GM18502 (cell line): ENCODE results near the gene CCDC141.
"Not testable (repeated sequence)": the region's sequence is repeated elsewhere in the genome, so short reads cannot be mapped to it uniquely, and the experiment has no call there.

Experiments used
- ATAC-seq: cut with Tn5 transposase; IDR thresholded peaks from one replicate; pipeline ENCODE4 v1.9.1; 2021; ENCODE audit warnings: mild to moderate bottlenecking; ENCODE audit not compliant: unreplicated experiment, poor library complexity

Gene CCDC141, protein sequence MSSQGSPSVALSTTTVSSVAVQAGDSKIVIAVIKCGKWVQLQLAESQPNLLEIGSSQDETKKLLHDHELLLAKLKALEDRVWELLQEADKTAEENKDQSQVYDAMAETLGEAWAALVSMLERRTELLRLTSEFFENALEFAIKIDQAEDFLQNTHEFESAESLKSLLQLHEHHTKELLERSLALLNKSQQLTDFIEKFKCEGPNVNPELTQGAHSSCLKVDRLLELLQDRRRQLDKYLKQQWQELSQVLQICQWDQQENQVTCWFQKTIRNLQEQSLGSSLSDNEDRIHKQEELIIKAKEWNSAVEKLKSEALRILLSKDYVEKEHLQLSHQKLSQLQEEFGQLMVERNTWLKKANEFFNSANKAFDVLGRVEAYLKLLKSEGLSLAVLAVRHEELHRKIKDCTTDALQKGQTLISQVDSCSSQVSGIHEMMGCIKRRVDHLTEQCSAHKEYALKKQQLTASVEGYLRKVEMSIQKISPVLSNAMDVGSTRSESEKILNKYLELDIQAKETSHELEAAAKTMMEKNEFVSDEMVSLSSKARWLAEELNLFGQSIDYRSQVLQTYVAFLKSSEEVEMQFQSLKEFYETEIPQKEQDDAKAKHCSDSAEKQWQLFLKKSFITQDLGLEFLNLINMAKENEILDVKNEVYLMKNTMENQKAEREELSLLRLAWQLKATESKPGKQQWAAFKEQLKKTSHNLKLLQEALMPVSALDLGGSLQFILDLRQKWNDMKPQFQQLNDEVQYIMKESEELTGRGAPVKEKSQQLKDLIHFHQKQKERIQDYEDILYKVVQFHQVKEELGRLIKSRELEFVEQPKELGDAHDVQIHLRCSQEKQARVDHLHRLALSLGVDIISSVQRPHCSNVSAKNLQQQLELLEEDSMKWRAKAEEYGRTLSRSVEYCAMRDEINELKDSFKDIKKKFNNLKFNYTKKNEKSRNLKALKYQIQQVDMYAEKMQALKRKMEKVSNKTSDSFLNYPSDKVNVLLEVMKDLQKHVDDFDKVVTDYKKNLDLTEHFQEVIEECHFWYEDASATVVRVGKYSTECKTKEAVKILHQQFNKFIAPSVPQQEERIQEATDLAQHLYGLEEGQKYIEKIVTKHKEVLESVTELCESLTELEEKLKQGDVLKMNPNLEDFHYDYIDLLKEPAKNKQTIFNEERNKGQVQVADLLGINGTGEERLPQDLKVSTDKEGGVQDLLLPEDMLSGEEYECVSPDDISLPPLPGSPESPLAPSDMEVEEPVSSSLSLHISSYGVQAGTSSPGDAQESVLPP (N-terminal part only)

DNA sequence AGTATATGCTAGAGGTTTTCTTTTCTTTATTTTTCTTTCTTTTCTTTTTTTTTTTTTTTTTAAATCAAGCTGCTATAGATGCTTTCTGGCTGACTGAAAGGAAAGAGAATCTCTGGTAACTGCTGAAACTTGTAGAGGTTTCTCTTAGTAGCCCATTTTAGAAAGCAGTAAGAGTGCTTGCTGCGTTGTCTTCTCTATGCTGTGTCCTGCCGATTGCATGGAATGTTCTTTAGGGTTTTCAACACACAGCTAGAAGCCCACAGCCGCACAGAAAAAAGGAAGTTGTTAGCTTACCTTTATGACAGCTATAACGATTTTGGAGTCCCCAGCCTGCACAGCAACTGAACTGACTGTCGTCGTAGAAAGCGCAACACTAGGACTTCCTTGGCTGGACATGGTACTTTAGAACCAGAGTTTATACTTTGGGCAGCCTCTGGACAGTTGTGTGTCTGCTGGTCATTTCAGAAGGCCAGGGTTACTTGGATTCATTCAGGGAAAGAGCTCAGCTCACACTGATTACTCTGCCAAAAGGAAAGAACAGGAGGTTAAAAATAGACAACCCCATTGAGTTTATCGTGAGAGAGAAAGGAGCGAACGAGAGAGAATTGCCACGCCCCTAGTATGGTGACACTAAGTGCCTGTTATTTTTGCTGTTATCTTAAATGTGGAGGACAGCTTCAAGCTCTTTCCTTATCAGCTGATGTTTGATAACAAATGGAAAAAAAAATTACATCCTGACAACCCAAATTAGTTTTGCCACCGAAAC lies at the start of gene CCDC141:
TSS of gene CCDC141 (minus strand) at position 592 of the 766 bp plus-strand sequence. CDS start at position 396, 196 bp downstream.
- peak; percentile 75 for ATAC-seq

DNA sequence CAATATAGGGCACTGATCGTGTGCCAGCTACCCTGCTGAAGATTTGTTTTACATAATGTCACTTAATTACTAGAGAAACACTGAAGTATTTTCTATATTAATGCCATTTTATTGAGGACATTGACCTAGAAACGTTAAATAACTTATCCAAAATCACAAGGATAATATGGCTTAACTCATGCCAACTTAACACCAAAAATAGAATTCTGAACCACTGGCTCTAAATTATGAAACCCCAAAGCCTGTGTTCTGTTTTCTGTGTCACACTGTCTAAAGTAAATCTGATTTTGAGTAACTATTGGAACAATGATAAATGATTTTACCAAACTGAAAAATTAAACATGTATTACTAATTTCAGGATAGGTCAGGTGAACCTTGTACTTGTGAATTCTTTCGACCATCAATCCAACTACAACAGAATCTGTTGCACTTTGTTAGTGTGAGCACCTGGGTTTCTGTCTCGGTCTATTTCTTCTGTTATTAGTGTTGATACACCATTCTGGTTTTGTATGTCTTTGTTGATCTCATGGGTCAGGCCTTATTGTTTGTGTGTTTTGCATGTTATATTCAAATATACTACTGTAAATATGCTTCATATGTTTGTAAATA lies 48.2 kb upstream of the CCDC141 start:
- peak; percentile 42 for ATAC-seq

DNA sequence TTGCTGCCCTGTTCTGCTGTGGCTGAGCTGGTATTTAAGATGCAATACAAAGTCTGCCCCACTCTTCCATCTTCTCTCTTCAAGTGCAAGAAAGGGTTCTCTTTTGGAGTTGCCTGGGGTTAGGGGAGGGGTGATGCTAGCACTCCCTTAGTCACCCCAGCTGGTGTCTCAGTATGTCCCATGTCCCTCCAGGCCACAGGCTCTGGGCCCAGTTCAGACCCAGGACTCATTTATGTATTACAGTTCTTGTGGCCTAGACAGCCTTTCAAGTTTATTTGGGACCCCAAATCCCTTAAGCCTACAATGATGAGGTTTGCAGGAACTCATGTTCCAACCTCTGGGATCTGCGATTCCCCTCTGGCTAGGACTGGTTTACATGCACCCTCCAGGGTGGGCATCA lies 47.2 kb upstream of the CCDC141 start:
- ATAC-seq, result no peak

DNA sequence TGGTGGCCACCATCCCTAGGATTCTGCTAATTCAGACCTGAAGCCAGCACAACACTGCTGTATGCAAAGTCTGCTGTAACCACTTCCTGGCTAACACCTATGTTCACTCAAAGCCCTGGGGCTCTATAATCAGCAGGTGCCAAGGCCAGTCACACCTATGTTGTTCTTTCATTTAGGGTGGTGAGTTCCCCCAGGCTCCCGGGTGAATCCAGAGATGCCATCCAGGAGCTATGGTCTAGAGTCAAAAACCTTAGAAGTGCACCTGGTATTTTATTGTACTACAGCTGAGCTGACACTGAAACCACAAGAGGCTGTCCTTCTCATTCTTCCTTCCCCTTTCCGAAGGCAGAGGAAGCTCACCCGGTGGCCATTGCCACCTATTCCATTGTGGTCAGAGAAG lies 46.2 kb upstream of the CCDC141 start:
- ATAC-seq, result peak; percentile 96

DNA sequence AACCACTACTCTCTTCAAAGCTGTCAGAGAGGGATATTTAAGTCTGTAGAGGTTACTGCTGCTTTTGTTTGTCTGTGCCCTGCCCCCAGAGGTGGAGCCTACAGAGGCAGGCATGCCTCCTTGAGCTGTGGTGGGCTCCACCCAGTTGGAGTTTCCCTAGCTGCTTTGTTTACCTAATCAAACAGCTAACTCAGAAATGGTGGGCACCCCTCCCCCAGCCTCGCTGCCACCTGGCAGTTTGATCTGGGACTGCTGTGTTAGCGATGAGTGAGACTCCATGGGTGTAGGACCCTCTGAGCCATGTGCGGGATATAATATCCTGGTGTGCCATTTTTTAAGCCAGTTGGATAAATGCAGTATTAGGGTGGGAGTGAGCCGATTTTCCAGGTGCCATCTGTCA lies 43.0 kb upstream of the CCDC141 start:
- not testable (repeated sequence) for ATAC-seq

DNA sequence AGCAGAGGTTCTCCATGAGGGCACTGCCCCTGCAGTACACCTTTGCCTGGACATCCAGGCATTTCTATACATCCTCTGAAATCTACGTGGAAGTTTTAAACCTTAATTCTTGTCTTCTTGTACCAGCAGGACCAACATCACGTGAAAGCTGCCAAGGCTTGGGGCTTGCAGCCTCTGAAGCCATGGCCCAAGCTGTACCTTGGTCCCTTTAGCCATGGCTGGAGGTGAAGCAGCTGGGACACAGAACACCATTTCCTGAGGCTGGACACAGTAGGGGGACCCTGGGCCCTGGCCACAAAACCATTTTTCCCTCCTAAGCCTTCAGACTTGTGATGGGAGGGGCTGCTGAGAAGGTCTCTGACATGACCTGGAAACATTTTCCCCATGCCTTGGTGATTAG lies 32.8 kb upstream of the CCDC141 start:
- ATAC-seq, result no peak

DNA sequence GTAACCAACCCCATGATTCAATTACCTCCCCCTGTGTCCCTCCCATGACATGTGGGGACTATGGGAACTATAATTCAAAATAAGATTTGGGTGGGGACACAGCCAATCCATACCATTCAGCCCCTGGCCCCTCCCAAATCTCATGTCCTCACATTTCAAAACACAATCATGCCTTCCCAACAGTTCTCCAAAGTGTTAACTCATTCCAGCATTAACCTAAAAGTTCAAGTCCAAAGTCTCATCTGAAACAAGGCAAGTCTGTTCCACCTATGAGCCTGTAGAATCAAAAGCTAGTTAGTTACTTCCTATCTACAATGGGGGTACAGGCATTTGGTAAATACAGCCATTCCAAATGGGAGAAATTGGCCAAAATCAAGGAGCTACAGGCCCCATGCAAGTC lies 32.0 kb upstream of the CCDC141 start:
- ATAC-seq, result no peak

DNA sequence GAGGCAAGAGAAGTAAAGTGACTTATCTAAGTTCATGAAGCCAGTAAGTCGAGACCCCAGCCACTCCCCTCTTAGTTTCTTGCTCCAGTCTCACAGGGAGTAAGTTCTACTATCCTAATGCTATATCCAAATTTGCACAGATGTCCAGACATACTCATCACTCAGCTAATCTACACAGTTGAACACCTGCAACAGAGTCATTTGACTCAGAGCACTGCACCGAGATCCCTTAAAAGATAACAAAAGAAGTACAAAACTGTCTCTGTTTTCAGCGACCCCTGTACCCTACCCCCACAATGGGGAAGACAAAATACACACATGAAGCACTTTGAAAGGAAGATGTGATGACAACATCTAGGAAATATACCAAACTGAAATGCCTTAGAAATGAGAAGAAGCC lies 22.6 kb upstream of the CCDC141 start:
- ATAC-seq, result no peak

DNA sequence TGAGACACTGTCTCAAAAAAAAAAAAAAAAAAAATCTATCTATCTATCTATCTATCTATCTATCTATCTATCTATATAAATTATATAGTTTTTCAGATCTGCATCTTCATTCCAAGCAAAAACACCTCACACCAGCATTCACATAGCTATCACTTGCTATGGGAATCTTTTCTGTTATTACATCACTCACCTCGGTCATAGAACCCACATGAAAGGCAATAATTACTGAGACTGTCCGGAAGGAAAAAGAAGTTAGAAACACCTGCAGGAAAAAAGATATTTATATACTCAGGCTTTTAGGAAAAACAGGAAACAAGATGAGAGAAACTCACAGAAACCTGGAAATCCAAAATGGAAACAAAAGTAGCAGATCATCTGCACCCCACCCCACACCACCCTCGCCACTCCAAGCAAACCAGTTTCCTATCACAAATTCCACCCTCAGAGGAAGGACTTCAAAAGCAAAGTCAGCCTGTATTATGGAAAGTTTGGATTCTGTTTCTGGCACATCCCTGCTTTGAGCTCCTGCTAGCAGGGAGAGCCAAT lies 21.9 kb upstream of the CCDC141 start:
- ATAC-seq, result no peak

DNA sequence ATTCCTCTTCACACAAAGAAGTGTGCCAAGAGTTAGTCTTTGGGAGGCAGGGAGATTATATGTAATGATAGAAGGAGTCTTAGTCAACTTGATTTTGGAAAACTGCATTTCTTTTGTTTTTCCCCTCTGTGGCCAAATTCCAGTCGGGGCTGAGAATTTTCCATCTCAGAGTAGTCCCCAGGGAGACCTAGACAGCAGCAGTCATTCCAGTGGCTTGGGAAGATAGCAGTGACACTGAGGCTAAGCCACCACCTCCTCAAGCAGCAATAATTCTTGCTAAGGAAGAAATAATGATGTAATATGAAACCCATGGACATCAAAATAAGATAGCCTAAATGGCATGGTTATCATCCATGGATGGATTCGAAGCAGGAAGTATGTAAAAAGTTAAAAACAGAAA lies 21.0 kb upstream of the CCDC141 start:
- ATAC-seq, result no peak

DNA sequence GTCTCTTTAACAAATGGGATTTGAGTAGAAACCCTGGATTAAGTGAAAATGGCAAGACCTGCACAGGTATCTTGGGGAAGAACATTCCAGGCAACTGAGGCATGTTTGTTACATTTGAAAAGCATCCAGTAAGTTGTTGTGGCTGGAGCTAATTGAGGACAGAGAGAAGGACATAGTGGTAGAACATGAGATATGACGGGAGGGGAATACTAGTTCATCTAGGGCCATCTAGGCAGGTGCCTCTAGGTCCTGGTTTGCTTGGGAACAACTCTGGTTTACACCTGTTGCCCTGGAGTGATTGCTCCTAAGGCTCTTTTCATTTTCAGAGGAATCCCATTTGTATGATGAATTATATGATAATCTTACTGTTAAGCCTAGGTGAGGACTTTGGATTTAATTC lies 19.7 kb upstream of the CCDC141 start:
- no peak for ATAC-seq

DNA sequence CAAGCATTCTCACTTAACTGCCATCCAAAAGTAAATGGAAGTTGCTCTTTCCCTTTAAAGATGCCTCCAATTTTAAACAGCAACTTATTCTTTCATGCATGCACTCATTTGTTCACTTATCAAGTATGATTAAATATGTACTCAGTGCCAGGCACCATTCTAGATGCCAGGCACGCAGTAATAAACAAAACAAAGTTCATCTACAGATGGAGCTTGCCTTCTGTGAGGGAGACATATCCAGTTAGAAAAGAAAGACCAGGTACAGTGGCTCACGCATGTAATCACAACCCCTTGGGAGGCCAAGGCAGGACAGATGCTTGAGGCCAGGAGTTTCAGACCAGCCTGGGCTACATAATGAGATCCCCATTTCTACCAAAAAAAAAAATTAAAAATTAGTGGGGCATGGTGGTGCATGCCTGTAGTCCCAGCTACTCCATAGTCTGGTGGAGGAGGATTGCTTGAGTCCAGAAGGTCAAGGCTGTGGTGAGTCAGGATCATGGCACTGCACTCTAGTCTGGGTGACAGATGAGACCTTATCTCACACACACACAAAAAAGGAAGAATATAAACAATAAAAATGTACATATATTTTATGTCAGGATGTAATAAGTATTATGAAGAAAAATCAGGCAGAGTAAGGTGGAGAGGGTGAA lies 19.2 kb upstream of the CCDC141 start:
- no peak for ATAC-seq

DNA sequence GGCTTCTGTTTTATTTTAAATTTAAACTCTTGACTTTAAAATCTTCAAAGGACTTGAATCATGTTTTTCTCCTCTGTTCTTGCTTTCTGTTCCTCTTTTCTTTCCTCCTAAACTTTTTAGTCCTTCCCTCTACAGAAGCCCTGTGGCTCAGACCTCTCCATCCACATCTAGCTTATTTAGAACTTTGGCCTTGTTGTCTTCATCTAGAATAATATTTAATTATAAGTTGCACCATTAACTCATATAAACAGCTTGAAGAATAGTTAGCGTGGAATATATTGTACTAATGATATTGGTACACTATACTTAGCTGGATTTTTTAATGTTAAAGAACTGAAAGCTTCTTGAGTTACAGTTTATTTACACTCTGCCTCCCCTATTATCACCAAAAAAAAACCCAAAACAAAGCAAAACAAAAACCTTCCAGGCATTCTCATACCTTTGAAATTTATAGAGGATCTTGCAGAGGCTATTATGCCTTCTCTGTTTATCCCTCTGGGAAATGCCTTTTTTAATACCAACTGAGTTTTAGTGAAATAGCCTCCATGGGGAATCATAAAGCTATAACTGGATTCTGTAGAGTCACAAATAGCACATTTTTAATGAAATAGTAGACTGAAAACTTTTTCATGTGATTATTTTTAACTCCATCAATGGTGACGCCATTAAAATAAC lies 9.2 kb upstream of the CCDC141 start:
- ATAC-seq, result peak; percentile 82

DNA sequence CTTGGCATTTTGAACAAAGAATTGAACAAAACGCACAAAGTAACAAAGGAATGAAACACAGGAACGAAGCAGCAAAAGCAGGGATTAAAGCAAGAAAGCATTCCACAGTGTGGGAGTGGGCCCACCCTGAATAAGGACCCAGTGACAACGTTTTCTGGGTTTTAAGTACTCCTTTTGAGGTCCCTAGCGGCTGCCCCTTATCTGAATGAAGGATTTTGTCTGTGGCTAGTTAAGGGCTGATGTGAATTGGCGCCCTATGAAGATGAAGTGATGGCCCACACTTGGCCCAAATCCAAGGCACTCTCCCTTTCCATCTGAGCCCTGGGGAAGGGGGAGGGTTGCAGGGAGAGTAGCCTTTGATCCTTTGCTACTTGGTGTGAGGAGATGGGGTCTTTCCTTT lies 7.8 kb upstream of the CCDC141 start:
- no peak for ATAC-seq

DNA sequence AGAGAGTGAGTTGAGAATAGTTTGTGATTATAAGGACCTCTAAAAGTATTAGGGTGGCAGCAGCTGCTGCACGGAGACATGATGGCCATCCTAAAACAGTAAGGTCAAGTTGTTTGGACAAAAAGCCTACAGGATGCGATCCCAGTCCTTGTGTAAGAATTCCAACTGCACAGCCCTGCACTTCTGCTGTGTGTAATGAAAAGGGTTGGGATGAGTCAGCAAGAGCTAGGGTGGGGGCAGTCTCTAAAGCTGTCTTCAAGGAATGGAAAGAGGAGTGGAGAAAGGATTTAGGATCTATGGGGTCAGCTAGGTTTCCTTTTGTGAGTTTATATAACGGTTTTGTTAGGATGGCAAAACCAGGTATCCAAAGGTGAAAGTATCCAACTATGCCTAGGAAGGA lies 3.6 kb upstream of the CCDC141 start:
- ATAC-seq, result not testable (repeated sequence)

DNA sequence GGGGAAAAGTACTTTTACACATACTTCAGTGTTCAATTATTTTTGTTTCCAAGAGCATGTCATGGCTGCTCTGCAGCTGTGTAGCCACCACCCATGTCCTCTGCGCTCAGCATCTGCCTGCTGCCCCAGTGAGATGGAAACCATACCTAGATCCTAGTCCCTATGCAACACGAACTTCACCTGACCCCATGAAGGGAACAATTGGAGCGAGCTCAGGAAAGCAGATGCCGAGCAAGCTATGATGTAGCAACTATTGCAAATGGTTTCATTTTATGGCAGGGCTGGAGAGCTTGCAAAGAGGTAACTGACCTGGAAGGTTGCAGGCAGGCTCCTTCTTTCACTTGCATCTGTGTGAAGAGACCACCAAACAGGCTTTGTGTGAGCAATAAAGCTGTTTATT lies 1.3 kb upstream of the CCDC141 start:
- ATAC-seq, result no peak

DNA sequence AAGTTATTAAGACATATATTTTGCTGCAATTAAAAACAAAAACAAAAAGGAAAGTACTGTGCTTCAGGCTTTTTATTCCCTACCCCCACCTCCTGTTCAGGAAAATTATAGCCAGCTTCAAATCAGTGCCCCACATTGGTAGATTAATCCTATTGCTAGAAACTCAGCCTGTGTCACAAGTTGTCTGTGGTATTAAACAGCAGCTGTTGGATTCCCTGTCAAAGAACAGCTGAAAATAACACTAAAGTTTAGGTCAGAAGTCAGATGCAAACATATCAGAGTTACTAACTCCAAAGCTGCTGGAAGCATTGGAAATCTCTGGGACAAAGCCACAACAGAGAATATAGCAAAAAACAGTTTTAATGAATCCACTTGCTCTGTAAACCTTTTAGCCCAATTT lies 818 bp upstream of the CCDC141 start:
- no peak for ATAC-seq

DNA sequence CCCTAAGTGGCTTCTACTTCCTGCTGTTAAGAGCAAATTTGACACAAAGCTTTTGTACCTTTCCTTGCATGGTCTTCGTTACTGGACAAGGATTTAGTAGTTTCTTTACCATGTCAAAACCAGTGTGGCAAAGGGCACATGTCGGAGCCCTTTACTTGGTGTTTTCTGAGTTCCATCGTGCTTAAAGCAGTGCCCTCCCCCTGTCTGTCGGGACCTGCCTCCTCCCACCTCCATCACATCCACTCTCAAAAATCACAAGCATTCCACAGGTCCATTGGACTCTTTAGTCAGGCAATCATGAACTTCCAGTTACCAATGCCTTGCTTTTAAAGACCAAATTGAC lies 763 bp downstream of the CCDC141 start:
- peak; percentile 54 for ATAC-seq
